ENCODE results near the gene SLK. TPM values are rescaled to one million over a fixed set of nuclear protein-coding genes. Genes with fewer than 3 reads are reported as not detected.

Gene SLK
- total and polyA plus RNA-seq, 10 of the 15 experiments (the other 5 are each of a cell fraction or from before 2014, with no cell fraction given): 2.5 to 24.2 (median 11.1) TPM

- TF ChIP-seq SKIL (IDR thresholded peaks at IDR 0.05; ENCODE audit: low read depth, poor library complexity, severe bottlenecking) (no peak), POLR2AphosphoS2 (IDR thresholded peaks at IDR 0.05; ENCODE audit: low read depth, low read length) (no peak), ZBTB4 (CRISPR knock-in tag; IDR thresholded peaks at IDR 0.05) (no peak), BCL11A (IDR thresholded peaks at IDR 0.05; ENCODE audit: low read depth, low read length) (no peak), BACH1 (IDR thresholded peaks at IDR 0.05; ENCODE audit: borderline replicate concordance) (no peak), MTA2 (IDR thresholded peaks at IDR 0.05; ENCODE audit: low read depth) (no peak), RELB (IDR thresholded peaks at IDR 0.05; ENCODE audit: low read depth) (no peak), SMARCA5 (IDR thresholded peaks at IDR 0.05) (no peak), STAT3 (IDR thresholded peaks at IDR 0.05; ENCODE audit: low read depth, low read length) (no peak), CTCF (IDR thresholded peaks at IDR 0.05 in 2 of 3, conservative IDR thresholded peaks at IDR 0.05 in 1 of 3; ENCODE audit: control insufficient read depth in 2 of 3, extremely low read depth in 1 of 3, insufficient read depth in 1 of 3, low read depth in 3 of 3, low read length in 3 of 3) (no peak), SRF (IDR thresholded peaks at IDR 0.05; ENCODE audit: low read depth in 2 of 2, low read length in 2 of 2) (no peak), RELA (IDR thresholded peaks at IDR 0.05; ENCODE audit: borderline replicate concordance, partially characterized antibody) (no peak), SUPT20H (IDR thresholded peaks at IDR 0.05; ENCODE audit: borderline replicate concordance, control insufficient read depth, low read depth, low read length) (no peak), CBX3 (IDR thresholded peaks at IDR 0.05; ENCODE audit: borderline replicate concordance, low read depth) (no peak)
Measured at GRCh38 chr10:103939522-103939921, 27.4 kb upstream of the SLK start (continued).

Measured in GM12878 (cell line).